Neural cell (in vitro differentiated cells): ENCODE data around the gene YIPF6. TPM values are rescaled to one million over a fixed set of nuclear protein-coding genes. Genes with fewer than 3 reads are reported as not detected.

Experiments
- H2AFZ ChIP-seq: fragments of 200-600, 300-800 bp; sonication (generic), shearing (Covaris generic); 2 replicates; pipeline ENCODE4 v1.6.0; 2014; ENCODE audit warnings: low read depth, mild to moderate bottlenecking, antibody characterized with exemption, low read length, moderate library complexity
- H3F3A ChIP-seq: fragments of 200-600 bp; shearing (Covaris generic); 2 replicates; pipeline ENCODE4 v1.6.1; 2016; ENCODE audit warnings: mild to moderate bottlenecking, moderate library complexity, mixed read lengths, antibody characterized with exemption, low read length; ENCODE audit not compliant: insufficient read depth, poor library complexity, severe bottlenecking
- H3K27ac ChIP-seq: fragments of 200-600, 300-800 bp; sonication (generic), shearing (Covaris generic); 2 replicates; pipeline ENCODE4 v1.5.1; 2014; ENCODE audit warnings: mild to moderate bottlenecking, low read length, moderate library complexity
- H3K27me3 ChIP-seq: fragments of 300-800, 200-600 bp; sonication (generic), shearing (Covaris generic); 2 replicates; pipeline ENCODE4 v1.6.0; 2014; ENCODE audit warnings: mild to moderate bottlenecking, low read depth, low read length, moderate library complexity; ENCODE audit not compliant: insufficient read depth
- H3K36me3 ChIP-seq: fragments of 300-800, 200-600 bp; sonication (generic), shearing (Covaris generic); 2 replicates; pipeline ENCODE4 v1.5.1; 2014; ENCODE audit warnings: mild to moderate bottlenecking, antibody characterized with exemption, low read length, moderate library complexity; ENCODE audit not compliant: insufficient read depth
- H3K4me2 ChIP-seq: fragments of 300-800, 200-600 bp; sonication (generic), shearing (Covaris generic); 2 replicates; pipeline ENCODE4 v1.6.0; 2014; ENCODE audit warnings: mild to moderate bottlenecking, low read length
- H3K4me3 ChIP-seq: fragments of 300-800, 200-600 bp; sonication (generic), shearing (Covaris generic); 2 replicates; pipeline ENCODE4 v1.5.1; 2014; ENCODE audit warnings: mild to moderate bottlenecking, low read length, moderate library complexity
- H3K79me2 ChIP-seq: fragments of 200-600 bp; shearing (Covaris generic); replicated peaks from 2 replicates; pipeline ENCODE4 v1.6.0; 2014; ENCODE audit warnings: mild to moderate bottlenecking, low read length, moderate library complexity; ENCODE audit not compliant: insufficient read depth
- H3K9ac ChIP-seq: fragments of 300-800, 200-600 bp; sonication (generic), shearing (Covaris generic); 2 replicates; pipeline ENCODE4 v1.6.1; 2016; ENCODE audit warnings: mild to moderate bottlenecking, low read length, mixed read lengths
- H3K9me2 ChIP-seq: fragments of 200-600 bp; shearing (Covaris generic); 2 replicates; pipeline ENCODE4 v1.6.1; 2016; ENCODE audit warnings: mild to moderate bottlenecking, low read length, mixed read lengths; ENCODE audit not compliant: insufficient read depth
- H3K9me3 ChIP-seq: fragments of 200-600, 300-800 bp; sonication (generic), shearing (Covaris generic); 2 replicates; pipeline ENCODE4 v1.6.1; 2016; ENCODE audit warnings: mild to moderate bottlenecking, mixed run types, low read length, moderate library complexity, mixed read lengths
- H4K20me1 ChIP-seq: fragments of 200-600 bp; shearing (Covaris generic); 2 replicates; pipeline ENCODE4 v1.6.1; 2016; ENCODE audit warnings: mild to moderate bottlenecking, mixed run types; ENCODE audit not compliant: insufficient read depth
- CTCF ChIP-seq: fragments of 450-650 bp; IDR thresholded peaks from 2 replicates; pipeline ENCODE4 v1.5.1; 2014; ENCODE audit warnings: antibody characterized with exemption, mild to moderate bottlenecking, moderate library complexity; ENCODE audit not compliant: poor library complexity, severe bottlenecking
- EP300 ChIP-seq: fragments of 450-650 bp; conservative IDR thresholded peaks from 2 replicates; pipeline ENCODE4 v1.6.1; 2014; ENCODE audit warnings: antibody characterized with exemption, mild to moderate bottlenecking, moderate library complexity; ENCODE audit not compliant: poor library complexity, severe bottlenecking
- EZH2 ChIP-seq: fragments of 200-600, 300-800 bp; shearing (Covaris generic), sonication (generic); IDR thresholded peaks from 2 replicates; pipeline ENCODE4 v1.6.1; 2014; ENCODE audit warnings: antibody characterized with exemption, low read length, borderline replicate concordance, mild to moderate bottlenecking; ENCODE audit not compliant: insufficient read depth, poor library complexity, severe bottlenecking
- MXI1 ChIP-seq: fragments of 450-650 bp; conservative IDR thresholded peaks from 2 replicates; pipeline ENCODE4 v1.6.1; 2014; ENCODE audit warnings: antibody characterized with exemption, mild to moderate bottlenecking; ENCODE audit not compliant: poor library complexity, severe bottlenecking
- POLR2AphosphoS5 ChIP-seq: IDR thresholded peaks from 2 replicates; pipeline ENCODE4 v1.6.1; 2012
- RAD21 ChIP-seq: fragments of 450-650 bp; conservative IDR thresholded peaks from 2 replicates; pipeline ENCODE4 v1.6.1; 2014; ENCODE audit warnings: antibody characterized with exemption, mild to moderate bottlenecking, moderate library complexity
- REST ChIP-seq: IDR thresholded peaks from 2 replicates; pipeline ENCODE4 v1.6.1; 2012; ENCODE audit warnings: borderline replicate concordance
- SMC3 ChIP-seq: fragments of 450-650 bp; conservative IDR thresholded peaks from 2 replicates; pipeline ENCODE4 v1.6.1; 2014; ENCODE audit warnings: antibody characterized with exemption, mild to moderate bottlenecking, moderate library complexity; ENCODE audit not compliant: poor library complexity
- TAF1 ChIP-seq: IDR thresholded peaks from 2 replicates; pipeline ENCODE4 v1.6.1; 2012; ENCODE audit warnings: low read depth
- polyA plus RNA-seq: library from polyadenylated mRNA; depleted of rRNA; stranded (reverse); fragments of >200 nt; gene quantifications from 2 replicates; pipeline ENCODE4 v1.2.3, GENCODE V29; 2014

YIPF6 gene
- polyA plus RNA-seq, 1 donor from 2014 or later = 28.5 TPM

DNA sequence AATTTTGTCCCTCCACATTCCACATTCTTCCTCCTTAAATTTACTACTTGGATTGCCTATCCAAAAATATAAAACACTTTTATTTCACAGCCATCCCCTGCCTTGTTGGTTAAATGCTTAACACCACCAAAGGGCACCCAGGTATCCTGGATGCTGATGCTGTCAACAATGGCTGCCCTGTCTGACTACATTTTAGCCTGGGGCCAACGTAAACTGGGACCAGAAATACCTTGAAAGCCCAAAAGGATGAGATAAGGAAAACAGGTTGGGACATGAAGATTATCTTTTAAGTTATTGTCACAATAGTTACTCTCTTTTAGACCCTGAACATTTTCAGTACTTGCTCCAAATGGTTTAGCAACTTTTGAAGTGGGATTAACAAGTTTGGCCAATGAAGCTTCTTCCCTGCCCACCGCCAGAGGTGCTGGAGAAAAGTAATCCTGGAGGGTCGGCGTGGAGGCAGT is 775 bp upstream of the YIPF6 start:
- no peak for TF ChIP-seq EZH2
- TF ChIP-seq RAD21 = no peak
- no peak for TF ChIP-seq POLR2AphosphoS5
- TF ChIP-seq SMC3 = no peak
- TF ChIP-seq CTCF = peak; percentile 38
- no peak for TF ChIP-seq EP300
- H3K9ac ChIP-seq = peak overlapping the region; percentile 81
- peak overlapping the region; percentile 56 for H2AFZ ChIP-seq

GRCh38 chrX:68499543-68500504 is 973 bp downstream of the YIPF6 start:
- H3F3A ChIP-seq = no peaks in the 10 kb centered on the region
- no peaks in the 10 kb centered on the region for H3K27me3 ChIP-seq
- peak overlapping the region; percentile 81 for H3K9ac ChIP-seq
- H3K9me2 ChIP-seq = no peaks in the 10 kb centered on the region
- no peaks in the 10 kb centered on the region for H3K9me3 ChIP-seq
- peak overlapping the region; percentile 83 for H3K4me3 ChIP-seq
- peak overlapping the region; percentile 81 for H3K27ac ChIP-seq
- H3K4me2 ChIP-seq = no peak overlapping the region
- no peak for TF ChIP-seq TAF1
- TF ChIP-seq POLR2AphosphoS5 = no peak
- TF ChIP-seq REST = no peak
- TF ChIP-seq CTCF = no peak
- TF ChIP-seq MXI1 = no peak
- TF ChIP-seq SMC3 = no peak
- TF ChIP-seq EZH2 = no peak
- no peak for TF ChIP-seq EP300
- no peak for TF ChIP-seq RAD21
- peaks cover 13% of the 10 kb centered on the region for H3K79me2 ChIP-seq
- H4K20me1 ChIP-seq = no peaks in the 10 kb centered on the region
- no peak overlapping the region for H2AFZ ChIP-seq
- H3K36me3 ChIP-seq = no peaks in the 10 kb centered on the region

More for the DNA sequence above, 775 bp upstream of the YIPF6 start:
- H3K9me2 ChIP-seq = no peaks in the 10 kb centered on the region
- peak overlapping the region; percentile 59 for H3K4me2 ChIP-seq
- H3K79me2 ChIP-seq = peaks cover 13% of the 10 kb centered on the region
- H3K4me3 ChIP-seq = peak overlapping the region; percentile 83
- H3K27ac ChIP-seq = peak overlapping the region; percentile 81
- no peaks in the 10 kb centered on the region for H3K27me3 ChIP-seq
- no peaks in the 10 kb centered on the region for H4K20me1 ChIP-seq
- H3F3A ChIP-seq = no peaks in the 10 kb centered on the region
- H3K36me3 ChIP-seq = no peaks in the 10 kb centered on the region
- no peaks in the 10 kb centered on the region for H3K9me3 ChIP-seq
